Activated CD4-positive, CD25-positive, alpha-beta regulatory T cell (primary cell): ENCODE results near the gene KCNIP1.

Experiments used
- DNase-seq, 4 experiments: peaks; one replicate each; lab custom pipeline; 2025; lab: John Stamatoyannopoulos, UW

Gene KCNIP1

DNA sequence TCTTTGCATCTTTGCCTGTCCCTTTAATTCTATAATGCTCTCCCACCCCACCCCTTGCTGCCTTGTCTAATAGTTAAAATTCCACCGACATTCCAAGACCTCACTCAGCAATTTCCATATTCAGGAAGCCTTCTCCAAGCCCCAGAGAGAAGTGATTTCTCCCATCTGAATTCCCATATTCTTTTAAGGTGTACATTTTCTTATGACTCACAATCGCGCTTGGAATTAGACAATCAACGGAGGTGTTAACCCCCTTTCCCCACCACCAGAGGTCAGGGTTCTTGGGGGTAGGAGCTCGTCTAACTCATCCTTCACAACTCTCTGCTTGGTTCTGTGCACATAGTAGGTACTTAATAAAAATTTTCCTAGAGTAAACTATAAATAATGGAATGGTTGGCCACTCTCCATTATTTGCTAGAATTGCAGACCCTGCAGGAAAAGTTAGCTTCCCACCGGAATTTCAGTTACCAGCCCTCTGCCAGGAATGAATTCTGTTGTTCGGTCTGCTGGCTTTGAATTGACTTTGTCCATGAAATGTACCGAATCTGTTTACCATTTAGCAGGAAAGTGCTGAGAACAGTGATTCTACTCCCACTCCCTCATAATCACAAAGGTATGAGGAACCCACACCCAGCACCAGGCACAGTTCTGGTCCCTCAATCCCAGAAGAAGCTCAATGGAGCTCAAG lies 5.0 kb downstream of the KCNIP1 start:
- DNase-seq, result no peak

DNA sequence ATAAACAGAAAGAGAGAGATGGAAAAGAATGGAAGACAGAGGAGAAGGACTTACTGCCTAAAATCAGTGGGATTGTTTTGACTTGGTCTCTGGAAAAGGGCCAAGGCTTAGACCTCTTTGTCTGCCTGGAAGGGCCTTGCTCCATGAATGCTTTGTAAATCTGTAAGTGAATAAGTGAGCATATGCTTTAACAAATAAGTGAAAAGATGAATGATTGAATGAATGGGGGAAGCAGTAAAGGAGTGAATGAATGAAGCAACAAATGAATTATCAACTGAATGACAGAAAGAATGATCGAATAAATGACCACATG lies 5.5 kb downstream of the KCNIP1 start:
- no peak for DNase-seq

DNA sequence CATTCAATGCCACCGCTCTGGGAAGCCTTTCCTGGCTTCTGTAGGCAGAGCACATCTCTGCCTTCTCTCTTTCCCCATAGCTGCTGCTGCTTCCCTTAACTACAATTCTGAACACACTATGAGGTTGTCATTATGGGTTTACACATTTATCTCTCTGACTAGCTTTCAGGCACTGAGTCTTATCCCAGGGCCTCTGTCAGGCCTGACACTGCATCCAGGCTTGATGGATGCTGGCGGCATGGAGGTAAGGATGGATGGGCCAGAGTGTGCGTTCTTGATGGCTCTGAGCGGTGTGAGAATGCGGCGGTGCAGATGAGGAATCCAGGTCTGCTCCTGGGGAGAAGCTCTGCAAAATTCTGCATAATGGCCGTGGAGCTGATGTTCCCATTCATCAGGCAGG lies 6.3 kb downstream of the KCNIP1 start:
- no peak for DNase-seq

DNA sequence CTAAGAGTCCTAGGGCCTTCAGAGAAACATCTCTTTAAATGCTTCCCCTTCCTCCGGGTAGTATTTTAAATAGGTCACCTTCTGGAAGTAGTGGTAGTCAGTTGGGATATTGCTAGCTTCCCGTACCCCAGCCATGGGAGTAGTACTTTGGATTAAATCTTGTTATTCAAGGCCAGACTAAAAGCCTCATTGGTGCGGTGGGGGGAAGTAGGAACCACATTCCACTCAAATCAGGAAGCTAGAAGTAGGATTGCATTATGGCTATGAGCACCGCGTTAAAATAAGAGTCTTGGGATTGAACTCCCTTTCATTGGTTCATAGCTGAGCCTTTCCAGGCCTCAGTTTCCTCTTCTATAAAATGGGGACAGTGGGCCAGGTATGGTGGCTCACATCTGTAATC lies 6.7 kb downstream of the KCNIP1 start:
- no peak for DNase-seq

DNA sequence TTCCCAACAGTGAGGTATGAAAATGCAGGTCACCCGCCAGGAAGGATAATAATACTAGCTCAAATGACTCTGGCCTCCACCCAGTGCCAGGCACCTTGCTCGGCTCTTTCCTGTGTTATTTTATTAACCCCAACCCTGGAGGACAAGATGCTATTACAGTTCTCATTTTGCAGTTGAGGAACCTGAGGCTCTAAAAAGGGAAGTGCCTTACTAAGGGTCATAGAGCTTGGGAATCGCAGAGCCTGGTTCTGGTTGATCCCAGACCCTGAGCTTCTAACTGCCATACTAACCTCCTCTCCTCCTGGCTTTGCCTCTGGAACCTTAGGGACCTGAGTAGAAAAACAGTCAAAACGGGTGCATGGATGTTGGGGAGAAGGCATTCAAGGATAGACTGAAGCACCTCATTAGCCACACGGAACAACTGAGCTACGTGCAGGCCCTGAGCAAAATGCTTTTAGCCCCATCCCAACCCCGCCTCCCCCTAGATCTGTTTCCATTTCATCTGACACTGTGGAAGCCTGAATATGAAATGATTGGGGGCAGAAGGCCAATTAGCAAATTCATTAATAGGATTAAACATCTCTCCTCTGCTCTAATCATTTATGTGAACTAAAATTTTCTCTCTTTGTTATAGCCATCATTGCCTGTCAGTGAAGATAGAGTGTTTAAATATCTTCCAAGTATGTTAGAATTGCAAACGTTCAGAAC lies 7.9 kb downstream of the KCNIP1 start:
- DNase-seq, result no peak

DNA sequence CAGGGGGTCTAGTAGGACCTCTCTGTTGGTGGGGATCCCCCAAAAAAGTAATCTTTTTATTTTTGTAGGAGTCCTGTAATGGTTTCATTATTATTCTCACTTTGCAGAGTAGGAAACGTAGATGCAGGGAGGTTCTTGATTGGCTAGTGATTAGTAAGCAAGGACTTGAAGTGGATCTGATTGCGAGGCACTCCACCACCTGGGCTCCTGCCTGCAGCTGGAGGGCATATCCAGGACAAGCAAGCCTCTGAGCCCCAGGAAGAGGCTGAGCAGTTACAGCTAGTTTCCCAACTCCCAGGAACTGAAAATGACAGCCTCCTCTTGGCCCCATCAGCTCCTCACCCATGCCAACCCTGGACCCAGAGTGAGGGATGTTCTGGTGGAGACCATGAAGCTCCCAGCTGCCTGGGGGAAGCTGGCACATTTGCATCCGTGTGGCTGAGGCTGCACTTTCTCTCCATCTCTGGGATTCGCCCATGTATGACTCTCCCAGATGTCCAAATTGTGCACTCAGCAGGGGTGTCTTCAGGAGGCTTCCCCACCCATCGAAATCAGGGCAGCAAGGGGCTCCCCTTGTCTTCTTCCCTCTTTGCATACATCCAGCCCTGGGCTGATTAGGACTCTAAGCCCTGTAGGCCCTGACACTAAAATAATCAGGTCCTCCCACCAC lies 10.2 kb downstream of the KCNIP1 start:
- DNase-seq, result no peak

DNA sequence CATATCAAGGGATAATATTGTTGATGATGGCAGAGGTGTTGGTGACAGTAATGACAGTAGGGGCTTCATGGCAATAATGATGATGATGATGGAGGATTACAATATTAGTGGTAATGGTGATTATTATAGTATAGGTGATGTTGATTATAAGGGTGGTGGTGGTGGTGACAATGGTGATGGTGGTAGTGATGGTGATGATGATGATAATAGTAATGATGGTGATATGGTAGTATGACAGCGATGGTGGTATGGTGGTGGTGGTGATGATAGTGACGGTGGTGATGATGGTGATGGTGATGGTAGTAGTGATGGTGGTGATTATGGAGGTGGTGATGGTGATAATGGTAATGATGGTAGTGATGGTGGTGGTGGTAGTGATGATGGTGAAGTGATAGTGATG lies 13.6 kb downstream of the KCNIP1 start:
- DNase-seq, result no peak

DNA sequence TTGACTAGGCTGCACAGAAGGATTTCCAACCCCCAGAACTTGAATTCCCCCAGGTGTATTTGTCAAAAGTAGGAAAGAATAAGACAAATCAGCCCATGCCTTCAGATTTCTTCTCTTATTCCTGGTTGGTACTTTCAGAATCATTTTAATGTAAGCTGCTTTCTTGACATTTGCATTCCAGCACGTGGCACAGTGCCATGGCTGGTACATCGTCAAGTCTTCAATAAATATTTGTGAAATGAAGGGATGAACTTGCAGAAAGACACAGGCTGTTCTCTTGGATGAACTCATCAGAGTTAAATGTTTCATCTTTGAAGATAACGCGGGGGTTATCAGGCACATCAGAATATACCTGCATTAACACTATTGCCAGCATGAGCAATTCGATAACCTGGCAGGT lies 14.5 kb downstream of the KCNIP1 start:
- no peak for DNase-seq

DNA sequence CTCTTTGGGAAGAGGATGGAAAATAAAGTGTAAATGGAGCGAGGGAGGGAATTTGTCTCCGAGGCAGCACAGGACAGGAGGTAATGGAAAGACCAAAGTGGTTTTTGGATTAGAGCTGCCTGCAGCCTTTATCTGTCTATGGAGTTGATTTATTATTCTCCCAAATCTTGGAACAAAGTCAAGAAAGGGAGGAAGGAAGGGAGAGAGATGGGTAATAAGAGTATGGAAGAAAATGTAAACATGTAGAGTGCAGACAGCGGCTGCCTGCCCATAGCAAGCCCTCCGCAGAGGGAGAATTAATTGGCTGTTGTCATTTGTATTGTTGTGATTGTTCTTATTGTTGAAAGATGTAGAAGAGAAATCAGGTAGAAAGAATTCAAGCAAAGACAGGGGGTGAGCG lies 15.7 kb downstream of the KCNIP1 start:
- DNase-seq, result no peak

DNA sequence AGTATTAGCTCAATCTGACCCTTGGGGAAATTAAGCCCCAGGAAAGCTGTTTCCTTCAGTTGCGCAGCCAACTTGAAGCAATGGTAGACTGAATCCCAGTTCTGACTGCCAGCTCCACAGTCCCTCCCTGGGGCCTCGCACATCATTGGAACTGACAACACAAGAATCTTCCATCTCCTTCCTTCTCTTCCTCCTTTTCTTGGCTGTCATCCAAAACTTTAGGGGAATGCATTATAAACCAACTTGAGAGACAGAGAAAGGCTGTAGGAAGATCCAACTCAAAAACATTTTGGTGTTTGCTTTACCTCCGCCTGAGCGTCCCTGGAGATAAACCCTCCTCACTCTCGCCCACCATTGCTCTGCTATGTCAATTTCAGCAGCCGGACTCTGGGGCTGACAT lies 16.6 kb downstream of the KCNIP1 start:
- no peak for DNase-seq

DNA sequence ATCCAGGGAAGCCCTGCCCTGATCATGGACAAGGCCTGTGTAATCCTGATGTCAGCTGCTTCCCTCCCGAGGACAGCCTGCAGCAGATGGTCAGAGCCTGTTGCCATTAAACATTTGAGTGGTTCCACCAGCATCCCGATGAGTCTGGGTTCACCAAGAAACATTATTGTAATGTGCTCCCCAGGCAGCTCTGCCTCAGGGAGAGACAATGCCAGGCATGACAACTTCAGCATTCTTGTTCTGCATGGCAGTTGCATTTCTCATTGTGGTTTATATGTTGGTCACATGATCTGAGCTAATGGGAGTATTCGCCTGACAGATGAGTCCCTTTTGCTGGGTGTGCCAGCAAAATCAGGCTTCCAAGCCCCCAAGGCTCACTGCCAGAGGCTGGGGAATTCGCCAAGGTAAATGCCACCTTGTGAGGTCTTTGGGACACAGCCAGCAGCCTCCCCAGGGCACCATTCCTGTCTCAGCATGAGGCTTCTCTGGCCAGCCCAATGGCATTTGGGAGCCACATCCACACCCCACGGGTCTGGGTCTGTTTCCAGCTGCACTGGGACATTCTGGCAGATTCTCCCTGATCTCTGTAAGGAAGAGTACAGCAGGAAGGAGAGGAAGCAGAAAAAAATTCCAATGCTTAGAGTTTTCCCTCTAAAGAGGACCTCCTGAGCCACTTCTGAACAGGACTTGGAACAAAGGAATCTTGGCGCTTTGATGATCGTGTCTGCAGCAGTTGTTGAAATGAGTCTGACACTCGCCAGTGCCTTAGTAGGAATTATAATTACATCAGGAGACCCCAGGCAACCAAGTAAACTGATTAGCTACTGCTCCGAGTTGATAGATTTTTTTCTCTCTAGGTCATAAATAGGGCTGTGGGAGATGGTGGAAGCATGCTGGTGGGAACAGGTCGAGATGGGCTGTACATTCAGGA lies 18.7 kb downstream of the KCNIP1 start:
- no peak for DNase-seq

DNA sequence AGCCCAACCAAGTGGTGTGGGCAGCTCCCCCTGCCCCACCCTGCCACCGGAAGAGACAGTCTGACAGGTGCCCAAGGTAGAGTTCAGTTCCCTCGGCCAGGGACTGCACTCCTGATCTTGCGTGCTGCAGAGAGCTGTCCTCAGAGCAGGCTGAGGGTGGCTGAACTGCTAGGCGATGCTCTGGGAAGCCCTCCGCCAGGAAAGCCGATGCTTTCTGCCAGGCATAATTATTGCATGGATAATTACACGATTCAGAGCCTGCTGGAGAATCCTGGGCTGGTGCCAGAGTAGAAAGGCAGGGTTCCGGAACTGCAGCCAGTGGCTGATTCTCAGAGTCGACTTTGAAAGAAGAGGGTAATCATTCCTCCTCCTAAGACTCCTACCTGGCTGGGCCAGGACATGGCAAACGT lies 19.3 kb downstream of the KCNIP1 start:
- DNase-seq, result no peak

DNA sequence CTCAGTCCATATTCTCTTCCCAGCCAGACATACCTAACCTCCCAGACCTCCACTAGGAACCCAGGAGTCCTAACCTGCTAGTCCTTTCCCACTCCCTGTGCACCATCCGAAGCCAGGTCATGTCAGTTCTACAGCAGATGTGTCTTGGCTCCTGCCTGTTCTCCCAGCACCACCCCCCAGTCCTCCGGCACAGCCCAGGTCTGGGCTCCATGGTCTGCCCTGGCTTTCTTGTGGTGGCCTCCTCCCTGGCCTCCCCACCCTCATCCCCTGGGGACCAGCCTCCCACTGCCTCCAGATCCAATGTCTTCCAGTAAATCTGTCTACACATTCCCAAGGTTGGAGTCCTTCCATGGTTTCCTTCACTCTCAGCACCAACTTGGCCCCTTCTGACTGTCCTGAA lies 20.0 kb downstream of the KCNIP1 start:
- DNase-seq, result no peak

DNA sequence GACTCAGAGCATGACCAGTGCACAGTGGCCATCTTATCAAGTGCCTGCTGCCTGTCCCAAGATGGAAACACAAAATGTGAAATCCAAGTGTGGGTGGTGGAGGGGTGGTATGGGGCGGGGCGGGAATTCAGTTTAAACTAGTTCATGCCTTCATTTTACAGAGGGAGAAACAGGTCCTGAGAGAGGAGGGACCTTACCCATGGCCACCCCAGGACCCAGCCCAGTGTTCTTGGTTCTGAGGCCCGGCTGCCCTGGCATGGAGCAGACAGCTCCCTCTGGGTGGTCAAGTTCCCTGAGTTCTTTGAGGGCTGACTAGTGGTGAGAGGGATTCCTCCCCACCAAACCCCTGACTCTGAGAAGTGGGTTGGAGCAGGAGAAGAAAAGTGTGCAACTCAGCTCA lies 20.8 kb downstream of the KCNIP1 start:
- DNase-seq, result no peak

DNA sequence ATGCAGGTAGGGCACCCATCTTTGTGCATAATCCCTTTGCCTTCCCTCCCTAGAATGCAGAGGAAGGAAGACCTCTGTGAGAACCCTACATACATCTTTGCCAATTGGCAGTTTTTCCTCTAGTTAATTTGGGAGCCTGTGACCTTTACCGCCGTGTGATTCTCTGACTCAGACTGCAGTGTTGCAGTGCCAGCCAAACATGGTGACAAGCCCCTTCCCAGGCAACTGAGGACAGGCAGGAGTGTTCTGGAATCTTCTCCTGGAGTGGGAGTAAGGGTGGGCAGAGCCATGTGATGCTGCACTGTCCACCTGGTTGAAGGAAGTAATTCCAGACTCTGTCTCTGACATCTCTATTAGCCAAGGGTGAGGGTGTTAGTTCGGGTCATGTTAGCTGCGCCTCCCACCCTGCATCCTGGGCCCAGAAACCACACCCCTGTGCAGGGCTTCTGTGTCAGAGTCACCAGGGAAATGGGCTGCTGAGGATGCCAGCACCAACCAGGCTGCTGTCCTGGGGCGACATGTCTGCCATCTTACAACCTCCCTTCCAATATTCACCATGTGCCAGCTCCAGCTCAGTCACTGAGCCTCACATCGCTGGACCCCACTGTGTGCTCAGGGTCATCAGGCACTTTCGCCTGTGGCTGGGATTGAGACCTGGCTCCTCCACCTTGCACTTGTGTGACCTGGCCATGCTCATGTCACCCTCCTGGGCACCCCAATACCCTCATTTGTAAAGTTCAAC lies 21.8 kb downstream of the KCNIP1 start:
- no peak for DNase-seq

DNA sequence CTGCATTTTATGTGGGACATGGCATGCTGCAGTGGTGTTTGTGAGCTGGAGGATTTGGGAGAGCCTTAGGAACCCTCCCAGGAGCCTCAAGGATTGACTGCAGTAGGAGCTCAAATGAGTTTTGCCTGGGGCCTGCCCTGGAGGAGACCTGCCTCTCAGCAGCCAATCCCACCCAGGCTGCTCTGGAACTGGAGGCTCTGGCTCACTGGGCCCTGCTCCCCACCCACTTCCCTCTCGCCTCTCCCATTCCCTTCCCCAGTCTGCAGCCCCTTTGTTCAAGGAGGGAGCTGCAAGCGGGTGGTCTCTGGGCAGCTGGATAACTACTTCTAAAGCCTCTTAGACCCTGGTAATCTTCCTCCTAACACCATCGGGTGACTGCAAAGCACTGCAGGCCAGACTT lies 24.2 kb downstream of the KCNIP1 start:
- no peak for DNase-seq

DNA sequence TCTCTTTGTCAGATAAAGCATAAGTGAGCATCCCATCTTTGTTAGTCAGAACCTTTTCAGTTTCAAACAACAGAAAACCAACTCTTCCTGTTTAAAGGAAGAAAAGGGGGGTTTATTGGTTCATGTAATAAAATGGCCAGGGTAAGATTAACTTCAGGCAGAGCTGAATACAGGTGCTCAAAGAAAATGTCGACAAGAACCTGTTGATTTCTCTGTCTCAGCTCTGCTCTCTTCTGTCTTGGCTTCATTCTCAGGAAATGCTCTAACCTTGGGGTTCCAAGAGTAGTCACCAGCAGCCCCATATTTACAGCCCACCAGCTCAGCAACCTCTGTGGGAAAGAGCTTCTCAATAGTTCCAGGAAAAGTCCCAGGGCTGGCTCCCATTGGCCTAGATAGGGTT lies 25.2 kb downstream of the KCNIP1 start:
- DNase-seq, result no peak

DNA sequence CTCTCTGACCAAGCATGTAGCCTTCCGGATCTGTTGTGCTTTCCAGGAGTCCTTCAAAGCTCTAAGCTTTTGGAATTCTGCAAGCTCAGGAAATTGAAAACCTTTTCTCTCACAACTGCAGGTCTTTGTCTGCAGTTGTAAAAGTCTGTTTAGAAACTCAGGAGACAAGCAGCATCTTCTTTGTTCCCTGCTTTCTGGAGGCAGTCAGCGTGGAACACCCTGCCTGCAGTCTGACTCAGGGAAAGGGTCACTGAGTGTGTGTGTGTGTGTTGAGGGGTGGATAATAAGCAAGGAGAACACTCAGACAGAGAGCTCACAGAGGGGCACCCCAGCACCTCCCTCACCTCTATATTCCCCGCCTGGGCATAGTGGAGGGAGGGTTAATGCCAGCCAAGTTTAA lies 29.1 kb downstream of the KCNIP1 start:
- DNase-seq, result no peak

DNA sequence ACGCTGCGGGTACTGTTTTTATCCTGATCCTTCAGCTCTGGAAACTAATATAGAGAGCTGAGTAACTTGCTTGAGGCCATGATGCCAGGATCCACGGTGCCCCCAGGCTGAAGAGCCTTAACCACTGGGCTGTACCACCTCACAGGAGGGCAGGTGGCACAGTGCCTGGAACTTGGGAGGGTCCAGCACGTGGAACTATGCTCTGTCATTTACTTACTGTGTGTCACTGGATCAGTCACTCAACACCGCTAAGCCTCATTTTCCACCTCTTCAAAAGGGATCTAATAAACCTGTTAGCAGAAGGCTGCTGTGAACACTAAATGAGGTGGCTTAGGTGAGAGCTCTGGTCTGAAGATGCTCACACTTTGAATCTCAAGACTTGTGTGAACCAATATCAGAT lies 29.6 kb downstream of the KCNIP1 start:
- no peak for DNase-seq

DNA sequence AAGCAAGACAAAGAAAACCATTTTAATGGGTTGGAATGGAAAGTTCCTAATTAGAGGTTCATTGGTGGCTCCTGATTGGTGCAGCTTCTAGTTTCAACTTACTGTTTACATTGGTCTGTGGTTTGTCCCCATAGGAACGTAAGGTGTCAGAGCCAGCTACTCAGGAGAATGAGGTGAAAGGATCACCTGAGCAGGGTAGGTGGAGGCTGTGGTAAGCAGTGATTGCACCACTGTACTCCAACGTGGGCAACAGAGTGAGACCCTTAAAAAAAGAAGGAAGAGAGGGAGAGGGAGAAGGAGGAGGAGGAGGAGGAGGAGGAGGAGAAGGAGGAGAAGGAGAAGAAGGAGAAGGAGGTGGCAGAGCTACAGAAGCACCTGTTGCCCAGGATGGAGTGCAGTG lies 30.4 kb downstream of the KCNIP1 start:
- DNase-seq, result no peak

DNA sequence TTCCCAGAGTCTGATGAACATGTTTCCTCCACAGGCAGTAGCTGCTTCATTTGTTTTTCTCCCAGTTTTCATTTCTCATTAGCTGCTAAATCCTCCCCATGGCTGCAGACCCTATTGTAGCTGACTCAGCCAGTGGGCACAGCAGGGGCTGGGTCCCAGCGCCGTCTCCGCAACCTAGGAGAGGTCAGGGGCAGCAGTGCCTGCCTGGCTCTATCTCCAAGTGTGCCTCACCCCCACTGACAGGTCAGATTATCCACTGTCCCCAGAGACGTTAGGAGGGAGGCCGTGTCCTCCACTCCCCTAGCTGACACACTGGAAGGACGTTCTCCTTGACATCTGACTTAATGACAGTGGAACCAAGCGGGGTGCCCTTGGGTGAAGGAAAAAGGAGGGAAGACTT lies 31.1 kb downstream of the KCNIP1 start:
- no peak for DNase-seq

DNA sequence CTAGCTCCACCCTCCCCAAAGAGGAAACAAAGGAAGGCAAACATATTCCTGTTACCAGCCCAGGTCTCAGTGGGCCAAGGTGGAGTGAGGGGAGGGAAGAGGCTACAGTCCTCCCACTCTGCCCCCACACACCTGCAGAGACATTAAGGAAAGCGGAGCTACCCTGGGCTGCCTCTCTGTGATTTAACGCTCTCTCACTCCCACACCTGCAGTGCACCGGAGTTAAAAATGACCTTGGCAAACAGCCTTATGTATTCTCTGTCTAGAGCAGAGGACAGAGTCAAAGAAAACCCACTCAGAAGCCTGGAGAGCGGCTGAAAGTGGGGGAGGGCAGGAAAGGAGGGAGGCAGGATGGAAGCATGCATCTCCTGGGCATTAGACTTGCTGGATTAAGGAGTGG lies 32.7 kb downstream of the KCNIP1 start:
- no peak for DNase-seq
